Astrocyte (in vitro differentiated cells and primary cell): ENCODE results near the gene FYCO1. TPM values are rescaled to one million over a fixed set of nuclear protein-coding genes. Genes with fewer than 3 reads are reported as not detected.

Experiments used
- DNase-seq: peaks from one replicate; pipeline ENCODE4 v3.0.0-alpha.2; 2010; ENCODE audit warnings: low read depth
- FAIRE-seq: peaks from 2 replicates; lab custom pipeline; 2011; peaks lifted over from hg19 to GRCh38; lab: Jason Lieb, UNC
- H2AFZ ChIP-seq: 2 replicates; pipeline ENCODE4 v1.6.0; 2012; ENCODE audit warnings: low read depth, low read length, inconsistent platforms
- H3K27ac ChIP-seq: 2 replicates; pipeline ENCODE4 v1.5.1; 2011; ENCODE audit warnings: low read depth, low read length, inconsistent platforms
- H3K27me3 ChIP-seq: 2 replicates; pipeline ENCODE4 v1.6.0; 2011; ENCODE audit warnings: low read length, inconsistent platforms; ENCODE audit not compliant: insufficient read depth
- H3K36me3 ChIP-seq: 2 replicates; pipeline ENCODE4 v1.5.1; 2011; ENCODE audit warnings: low read length, inconsistent platforms; ENCODE audit not compliant: insufficient read depth
- H3K4me1 ChIP-seq: 2 replicates; pipeline ENCODE4 v1.5.1; 2011; ENCODE audit warnings: low read length, inconsistent platforms; ENCODE audit not compliant: insufficient read depth
- H3K4me2 ChIP-seq: 2 replicates; pipeline ENCODE4 v1.6.0; 2012; ENCODE audit warnings: low read length, inconsistent platforms
- H3K4me3 ChIP-seq: 2 replicates; pipeline ENCODE4 v1.5.1; 2011; ENCODE audit warnings: low read depth, mild to moderate bottlenecking, low read length, inconsistent platforms; ENCODE audit not compliant: insufficient read depth
- H3K79me2 ChIP-seq: 2 replicates; pipeline ENCODE4 v1.6.0; 2012; ENCODE audit warnings: mild to moderate bottlenecking, low read length, inconsistent platforms; ENCODE audit not compliant: insufficient read depth
- H3K9ac ChIP-seq: 2 replicates; pipeline ENCODE4 v1.6.0; 2012; ENCODE audit warnings: mild to moderate bottlenecking, low read length, inconsistent platforms
- H3K9me3 ChIP-seq: 2 replicates; pipeline ENCODE4 v1.5.1; 2012; ENCODE audit warnings: low read depth, mild to moderate bottlenecking, low read length, inconsistent platforms; ENCODE audit not compliant: insufficient read depth
- H4K20me1 ChIP-seq: 2 replicates; pipeline ENCODE4 v1.6.0; 2012; ENCODE audit warnings: low read length, inconsistent platforms; ENCODE audit not compliant: insufficient read depth
- H3K27ac Mint-ChIP-seq: one replicate; pipeline ENCODE4 v1.8.0; 2021; ENCODE audit warnings: mild to moderate bottlenecking, mixed read lengths; ENCODE audit not compliant: unreplicated experiment
- H3K27me3 Mint-ChIP-seq: one replicate; pipeline ENCODE4 v1.8.0; 2021; ENCODE audit warnings: low read depth, mixed read lengths; ENCODE audit not compliant: unreplicated experiment
- H3K36me3 Mint-ChIP-seq: one replicate; pipeline ENCODE4 v1.8.0; 2021; ENCODE audit warnings: low read depth, mixed read lengths; ENCODE audit not compliant: unreplicated experiment
- H3K4me1 Mint-ChIP-seq: one replicate; pipeline ENCODE4 v1.8.0; 2021; ENCODE audit warnings: low read depth, mixed read lengths; ENCODE audit not compliant: unreplicated experiment
- H3K4me3 Mint-ChIP-seq: one replicate; pipeline ENCODE4 v1.8.0; 2021; ENCODE audit warnings: mild to moderate bottlenecking, moderate library complexity, mixed read lengths; ENCODE audit not compliant: unreplicated experiment
- H3K9me3 Mint-ChIP-seq: one replicate; pipeline ENCODE4 v1.8.0; 2021; ENCODE audit warnings: mild to moderate bottlenecking, mixed read lengths; ENCODE audit not compliant: unreplicated experiment
- CTCF ChIP-seq: IDR thresholded peaks from 2 replicates; pipeline ENCODE4 v1.5.1; 2011; ENCODE audit warnings: low read depth, mild to moderate bottlenecking, inconsistent platforms, low read length, moderate library complexity; ENCODE audit not compliant: insufficient read depth
- EZH2 ChIP-seq: IDR thresholded peaks from 2 replicates; pipeline ENCODE4 v1.6.1; 2012; ENCODE audit warnings: mild to moderate bottlenecking, low read length, inconsistent platforms; ENCODE audit not compliant: insufficient read depth
- total RNA-seq: library from RNA; stranded (reverse); gene quantifications from 2 replicates; pipeline ENCODE4 v1.2.1, GENCODE V29; 2021

FYCO1 gene
- total RNA-seq, 1 donor from 2014 or later, result 19.7 TPM

DNA sequence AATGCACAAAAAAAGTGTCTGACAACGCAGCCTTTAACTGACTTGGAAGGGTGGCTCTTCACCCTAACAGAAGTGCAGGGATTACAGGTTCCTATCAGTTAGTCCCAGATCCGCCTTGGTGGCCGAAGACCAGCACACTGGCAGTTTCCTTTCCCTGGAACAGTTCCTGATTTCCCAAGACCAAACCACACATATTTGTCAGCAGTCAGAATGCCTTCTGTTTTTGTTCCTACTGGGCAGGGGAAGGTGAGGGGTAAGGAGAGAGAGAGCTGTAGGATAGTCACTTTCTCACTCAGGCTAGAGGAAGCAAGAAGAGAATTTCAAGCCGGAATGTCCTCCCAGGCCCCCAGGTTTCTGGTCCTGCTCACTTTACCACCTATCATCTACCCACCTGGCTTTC lies 43.2 kb downstream of the FYCO1 start:
- H4K20me1 ChIP-seq, result no peaks in the 10 kb centered on the region
- Mint-ChIP-seq H3K27me3 (no peaks in the 10 kb centered on the region), H3K36me3 (peaks cover 30% of the 10 kb centered on the region), H3K9me3 (peaks cover 3% of the 10 kb centered on the region), H3K4me1 (peaks cover 5% of the 10 kb centered on the region), H3K4me3 (no peak overlapping the region), H3K27ac (no peak overlapping the region)
- H3K9ac ChIP-seq, result no peak overlapping the region
- no peak overlapping the region for H3K27ac ChIP-seq
- TF ChIP-seq CTCF, result no peak
- TF ChIP-seq EZH2, result no peak
- no peak overlapping the region for H3K4me3 ChIP-seq
- DNase-seq (peak; percentile 4), FAIRE-seq (no peak)
- no peak overlapping the region for H2AFZ ChIP-seq
- no peaks in the 10 kb centered on the region for H3K27me3 ChIP-seq
- H3K79me2 ChIP-seq, result no peaks in the 10 kb centered on the region
- no peaks in the 10 kb centered on the region for H3K4me1 ChIP-seq
- peaks cover 9% of the 10 kb centered on the region for H3K36me3 ChIP-seq
- no peak overlapping the region for H3K4me2 ChIP-seq
- H3K9me3 ChIP-seq, result no peaks in the 10 kb centered on the region

GRCh38 chr3:45951946-45952345 lies 43.7 kb downstream of the FYCO1 start:
- no peaks in the 10 kb centered on the region for H4K20me1 ChIP-seq
- TF ChIP-seq EZH2 (no peak), CTCF (no peak)
- H2AFZ ChIP-seq, result no peak overlapping the region
- no peak overlapping the region for H3K27ac ChIP-seq
- H3K9me3 ChIP-seq, result no peaks in the 10 kb centered on the region
- H3K4me1 Mint-ChIP-seq, result peaks cover 5% of the 10 kb centered on the region
- no peaks in the 10 kb centered on the region for H3K79me2 ChIP-seq
- H3K4me2 ChIP-seq, result no peak overlapping the region
- H3K4me3 Mint-ChIP-seq, result no peak overlapping the region
- H3K27me3 Mint-ChIP-seq, result no peaks in the 10 kb centered on the region
- no peak overlapping the region for H3K27ac Mint-ChIP-seq
- peaks cover 29% of the 10 kb centered on the region for H3K36me3 Mint-ChIP-seq
- H3K27me3 ChIP-seq, result no peaks in the 10 kb centered on the region
- no peak overlapping the region for H3K9ac ChIP-seq
- H3K4me3 ChIP-seq, result no peak overlapping the region
- no peak for FAIRE-seq
- peaks cover 12% of the 10 kb centered on the region for H3K36me3 ChIP-seq
- H3K9me3 Mint-ChIP-seq, result peaks cover 3% of the 10 kb centered on the region
- no peaks in the 10 kb centered on the region for H3K4me1 ChIP-seq
- no peak for DNase-seq

DNA sequence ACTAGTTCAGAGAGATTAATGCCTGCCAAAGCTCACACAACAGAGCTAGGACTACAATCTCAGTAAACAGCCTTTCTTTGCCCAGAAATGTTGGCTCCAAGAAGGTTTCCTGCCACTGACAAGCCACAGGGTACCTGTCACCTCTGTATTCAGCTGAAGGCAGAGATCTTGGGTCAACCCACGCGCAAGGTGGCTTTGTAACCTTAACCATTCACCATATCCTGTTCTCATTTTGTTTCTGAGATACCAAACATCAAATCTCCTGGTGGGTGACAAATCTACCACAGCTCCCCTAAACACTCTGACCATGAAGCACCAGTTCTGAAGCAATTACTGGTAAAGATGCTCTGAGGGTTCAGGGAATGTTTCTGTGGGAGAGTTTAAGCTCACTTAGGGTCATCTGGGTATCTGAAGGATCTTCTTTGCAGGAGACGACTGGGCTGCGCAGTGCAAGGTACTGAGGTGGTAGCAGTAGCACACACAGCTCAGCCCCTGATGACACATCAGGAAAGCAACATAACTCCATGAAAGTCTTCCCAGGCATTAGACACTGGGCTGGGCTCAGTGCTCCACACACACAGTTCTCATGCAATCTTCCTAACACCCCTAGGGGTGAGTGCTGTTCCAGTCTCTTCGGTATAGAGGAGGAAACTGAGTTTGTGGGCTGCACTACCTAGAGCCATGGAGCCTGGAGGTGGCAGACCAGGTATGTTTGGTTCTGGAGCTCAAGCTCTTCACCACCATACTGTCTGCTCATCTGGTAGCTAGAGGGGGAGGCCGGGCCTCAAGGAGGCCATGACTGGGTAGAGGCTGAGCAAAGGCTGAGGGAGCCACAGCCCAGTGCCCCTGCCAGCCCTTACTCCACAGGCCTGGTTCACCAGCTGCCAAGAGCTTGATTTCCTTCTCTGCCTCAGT lies 44.7 kb downstream of the FYCO1 start:
- H3K27ac Mint-ChIP-seq, result no peak overlapping the region

More for the DNA sequence above, 44.7 kb downstream of the FYCO1 start:
- peaks cover 3% of the 10 kb centered on the region for H3K9me3 Mint-ChIP-seq
- no peaks in the 10 kb centered on the region for H3K4me1 ChIP-seq
- peaks cover 38% of the 10 kb centered on the region for H3K36me3 Mint-ChIP-seq
- H3K4me3 ChIP-seq, result no peak overlapping the region
- no peak overlapping the region for H3K4me3 Mint-ChIP-seq
- H4K20me1 ChIP-seq, result no peaks in the 10 kb centered on the region
- DNase-seq, result no peak
- no peak overlapping the region for H3K9ac ChIP-seq
- H3K27me3 ChIP-seq, result no peaks in the 10 kb centered on the region
- H3K79me2 ChIP-seq, result no peaks in the 10 kb centered on the region
- TF ChIP-seq CTCF, result no peak
- TF ChIP-seq EZH2, result no peak
- no peak overlapping the region for H3K4me2 ChIP-seq
- no peak overlapping the region for H3K27ac ChIP-seq
- H3K27me3 Mint-ChIP-seq, result no peaks in the 10 kb centered on the region
- H3K4me1 Mint-ChIP-seq, result no peaks in the 10 kb centered on the region
- peaks cover 14% of the 10 kb centered on the region for H3K36me3 ChIP-seq
- no peak for FAIRE-seq
- no peak overlapping the region for H2AFZ ChIP-seq
- H3K9me3 ChIP-seq, result no peaks in the 10 kb centered on the region
